Cardiac muscle cell (in vitro differentiated cells and primary cell): ENCODE results near the gene TYMS. TPM values are rescaled to one million over a fixed set of nuclear protein-coding genes. Genes with fewer than 3 reads are reported as not detected.

Experiments
- DNase-seq, 2 donors: peaks; one replicate each; pipeline versions ENCODE4 v3.0.0 to v3.0.0-alpha.2; 2010 to 2017; ENCODE audit warnings: low read depth in 1 of 2, low spot score in 1 of 2
- H3K27ac ChIP-seq: fragments of 200-600 bp; sonication (generic); 2 replicates; pipeline ENCODE4 v1.5.1; 2016
- H3K27me3 ChIP-seq: fragments of 200-600 bp; sonication (generic); 2 replicates; pipeline ENCODE4 v1.6.0; 2016; ENCODE audit warnings: control low read depth
- H3K36me3 ChIP-seq: fragments of 200-600 bp; sonication (generic); 2 replicates; pipeline ENCODE4 v1.5.1; 2016; ENCODE audit warnings: control low read depth
- H3K4me1 ChIP-seq: fragments of 200-600 bp; sonication (generic); 2 replicates; pipeline ENCODE4 v1.8.1; 2017; ENCODE audit warnings: low read depth, mild to moderate bottlenecking, mixed run types
- H3K4me3 ChIP-seq: fragments of 200-600 bp; sonication (generic); 2 replicates; pipeline ENCODE4 v1.5.1; 2016; ENCODE audit warnings: mild to moderate bottlenecking
- H3K9me3 ChIP-seq: fragments of 200-600 bp; sonication (generic); 2 replicates; pipeline ENCODE4 v1.5.1; 2017; ENCODE audit warnings: low read depth, mild to moderate bottlenecking, control low read depth
- CTCF ChIP-seq: IDR thresholded peaks from 2 replicates; pipeline ENCODE4 v1.5.1; 2012; ENCODE audit warnings: low read depth, mild to moderate bottlenecking, low read length
- polyA plus RNA-seq: library from polyadenylated mRNA; unstranded; fragments of >200 nt; fragmentation: Nextera tagmentation; extraction: Ambion mirVana; gene quantifications from 2 replicates; pipeline ENCODE4 v1.2.1, GENCODE V29; 2016
- total RNA-seq: library from RNA; depleted of rRNA; stranded (reverse); fragments of >200 nt; gene quantifications from 2 replicates; pipeline ENCODE4 v1.2.3, GENCODE V29; 2016

Gene TYMS
- total and polyA plus RNA-seq, 2 experiments from 2014 or later, result 86.5 to 177 TPM

DNA sequence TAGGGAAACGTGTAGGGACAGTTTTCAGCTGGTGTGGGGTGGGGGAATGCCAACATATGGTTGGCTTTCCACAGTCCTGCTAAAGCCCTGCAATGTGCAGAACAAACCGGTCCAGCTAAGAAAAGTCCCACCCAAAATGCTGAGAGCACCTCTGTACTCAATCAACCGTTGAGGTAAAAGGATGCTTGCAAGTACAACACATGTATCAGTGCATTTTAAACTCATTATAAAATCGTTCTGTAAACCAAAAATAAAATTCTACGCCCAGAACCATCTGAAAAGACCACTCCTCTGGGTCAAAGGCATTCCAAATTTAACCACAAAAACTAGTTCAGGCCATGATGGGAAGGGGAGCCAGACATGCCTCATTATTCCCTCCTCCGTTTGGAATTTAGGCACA, 2.0 kb upstream of the TYMS start:
- H3K9me3 ChIP-seq, result no peaks in the 10 kb centered on the region
- no peak for TF ChIP-seq CTCF
- no peak overlapping the region for H3K27ac ChIP-seq
- DNase-seq, result no peak
- no peak overlapping the region for H3K4me3 ChIP-seq
- no peaks in the 10 kb centered on the region for H3K36me3 ChIP-seq
- H3K4me1 ChIP-seq, result no peaks in the 10 kb centered on the region
- no peaks in the 10 kb centered on the region for H3K27me3 ChIP-seq

DNA sequence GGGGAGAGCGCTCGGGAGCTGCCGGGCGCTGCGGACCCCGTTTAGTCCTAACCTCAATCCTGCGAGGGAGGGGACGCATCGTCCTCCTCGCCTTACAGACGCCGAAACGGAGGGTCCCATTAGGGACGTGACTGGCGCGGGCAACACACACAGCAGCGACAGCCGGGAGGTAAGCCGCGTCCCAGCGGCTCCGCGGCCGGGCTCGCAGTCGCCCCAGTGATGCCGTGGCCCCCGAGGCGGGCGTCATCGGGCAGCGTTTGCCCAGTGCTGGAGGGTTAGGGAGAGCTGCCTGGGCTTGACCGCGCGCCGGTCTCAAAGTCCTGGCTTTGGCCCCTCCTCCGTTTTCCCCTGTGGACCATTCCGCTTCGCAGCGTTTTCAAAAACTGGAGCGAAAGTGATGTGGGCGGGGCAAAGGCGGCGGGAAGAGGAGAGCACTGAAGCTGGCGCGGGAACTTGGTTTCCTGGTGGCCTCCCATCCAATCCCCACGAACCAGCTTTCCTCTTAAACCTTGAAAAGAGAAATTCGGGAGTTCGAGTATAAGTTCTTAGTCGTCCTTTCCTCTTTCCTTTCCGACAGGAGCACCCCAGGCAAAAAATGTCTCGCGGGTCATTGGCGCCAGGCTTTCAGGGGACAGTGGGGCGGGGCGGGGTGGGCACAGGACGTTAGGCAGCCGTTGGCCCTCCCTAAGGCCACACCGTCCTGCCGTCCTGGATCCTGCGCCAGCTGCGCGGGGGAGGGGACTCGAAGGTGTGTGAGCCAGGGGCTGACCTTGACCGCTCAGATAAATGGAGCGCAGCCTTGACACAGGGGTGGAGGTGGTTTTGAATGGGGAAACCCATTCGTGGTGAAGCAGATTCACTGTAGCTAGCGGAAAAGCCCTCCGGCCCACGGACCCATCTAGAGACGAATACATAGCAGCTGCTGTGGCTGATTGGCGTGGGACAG, 821 bp downstream of the TYMS start:
- TF ChIP-seq CTCF, result no peak
- DNase-seq, result peak; percentile 90 to 94
- peak overlapping the region; percentile 73 for H3K27ac ChIP-seq
- no peaks in the 10 kb centered on the region for H3K36me3 ChIP-seq
- no peaks in the 10 kb centered on the region for H3K9me3 ChIP-seq
- peak overlapping the region; percentile 83 for H3K4me3 ChIP-seq
- H3K27me3 ChIP-seq, result no peaks in the 10 kb centered on the region
- H3K4me1 ChIP-seq, result no peaks in the 10 kb centered on the region

DNA sequence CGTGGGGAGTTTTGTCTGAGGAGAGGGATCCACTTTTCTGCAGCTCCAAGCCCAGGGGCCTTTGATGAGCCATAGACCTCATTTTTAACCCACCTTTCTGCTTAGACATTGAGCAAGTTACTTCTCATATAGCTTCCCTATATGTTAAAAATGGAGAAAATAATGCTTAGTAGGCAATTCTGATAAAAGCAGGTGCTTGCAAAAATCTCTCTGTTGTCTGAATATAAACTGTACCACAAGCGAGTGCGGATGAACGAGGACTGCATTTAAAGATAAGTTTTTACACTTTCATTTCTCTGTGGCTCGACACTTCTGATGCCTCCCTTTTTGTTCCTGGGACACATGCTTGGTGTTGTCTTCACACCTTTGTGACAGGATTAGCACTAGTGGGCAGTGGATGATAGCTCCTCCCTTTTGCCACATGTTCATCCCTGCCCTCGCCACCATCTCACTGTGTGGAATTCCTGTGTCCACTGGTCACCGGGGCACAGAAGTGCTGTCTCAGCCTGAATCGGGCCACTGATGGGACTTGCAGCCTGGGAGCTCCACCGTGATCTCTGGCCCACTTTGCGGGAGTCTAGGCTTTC, 1.6 kb downstream of the TYMS start:
- Histone ChIP-seq H3K4me1 (no peaks in the 10 kb centered on the region), H3K36me3 (no peaks in the 10 kb centered on the region), H3K27me3 (no peaks in the 10 kb centered on the region), H3K4me3 (peak overlapping the region; percentile 83), H3K27ac (no peak overlapping the region), H3K9me3 (no peaks in the 10 kb centered on the region)
- no peak for TF ChIP-seq CTCF
- DNase-seq, result no peak

DNA sequence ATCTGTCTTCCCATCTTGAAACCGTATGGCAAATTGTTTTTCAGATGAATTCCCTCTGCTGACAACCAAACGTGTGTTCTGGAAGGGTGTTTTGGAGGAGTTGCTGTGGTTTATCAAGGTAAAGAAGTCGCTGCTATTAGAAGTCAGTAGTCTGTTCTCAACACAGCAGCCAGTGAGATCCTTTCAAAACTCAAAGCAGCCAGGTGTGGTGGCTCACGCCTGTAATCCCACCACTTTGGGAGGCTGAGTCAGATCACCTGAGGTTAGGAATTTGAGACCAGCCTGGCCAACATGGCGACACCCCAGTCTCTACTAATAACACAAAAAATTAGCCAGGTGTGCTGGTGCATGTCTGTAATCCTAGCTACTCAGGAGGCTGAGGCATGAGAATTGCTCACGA, 2.1 kb downstream of the TYMS start:
- no peak for DNase-seq
- Histone ChIP-seq H3K4me1 (no peaks in the 10 kb centered on the region), H3K27me3 (no peaks in the 10 kb centered on the region), H3K9me3 (no peaks in the 10 kb centered on the region), H3K27ac (no peak overlapping the region), H3K4me3 (no peak overlapping the region), H3K36me3 (no peaks in the 10 kb centered on the region)
- no peak for TF ChIP-seq CTCF

DNA sequence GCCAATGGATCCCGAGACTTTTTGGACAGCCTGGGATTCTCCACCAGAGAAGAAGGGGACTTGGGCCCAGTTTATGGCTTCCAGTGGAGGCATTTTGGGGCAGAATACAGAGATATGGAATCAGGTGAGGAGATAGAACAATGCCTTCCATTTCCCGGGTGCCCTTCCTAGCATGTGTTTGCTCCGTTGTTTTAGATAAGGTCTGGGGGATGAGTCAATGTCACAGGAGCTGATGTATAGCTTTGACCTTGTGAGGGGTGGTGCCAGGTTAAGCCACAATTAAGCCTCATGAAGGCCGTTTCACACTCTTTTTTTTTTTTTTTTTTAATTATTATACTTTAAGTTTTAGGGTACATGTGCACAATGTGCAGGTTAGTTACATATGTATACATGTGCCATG, 4.7 kb downstream of the TYMS start:
- Histone ChIP-seq H3K27me3 (no peaks in the 10 kb centered on the region), H3K4me1 (no peaks in the 10 kb centered on the region), H3K4me3 (no peak overlapping the region), H3K27ac (no peak overlapping the region), H3K36me3 (no peaks in the 10 kb centered on the region), H3K9me3 (no peaks in the 10 kb centered on the region)
- no peak for TF ChIP-seq CTCF
- DNase-seq, result no peak
